Right lobe of liver (tissue), 4 donors: ENCODE measurements around the gene EFNA3.

ENCODE experiments used
- CTCF ChIP-seq, 4 donors: fragments of 200-600 bp in 3 of 4; fragments of 450-650 bp in 1 of 4; IDR thresholded peaks; one replicate each; pipeline versions ENCODE4 v1.5.1 to v1.8.0; 2016 to 2022; ENCODE audit warnings: antibody characterized with exemption in 4 of 4, mild to moderate bottlenecking in 2 of 4
- POLR2A ChIP-seq: fragments of 450-650 bp; IDR thresholded peaks from one replicate; pipeline ENCODE4 v1.6.1; 2017; ENCODE audit warnings: antibody characterized with exemption, mild to moderate bottlenecking
- donor health status: DM: no; HTN: no; CAD: no.
- donor health status: DM: no; HTN: no; CAD: no.
- donor health status: DM: no; HTN: yes; CAD: no.

DNA sequence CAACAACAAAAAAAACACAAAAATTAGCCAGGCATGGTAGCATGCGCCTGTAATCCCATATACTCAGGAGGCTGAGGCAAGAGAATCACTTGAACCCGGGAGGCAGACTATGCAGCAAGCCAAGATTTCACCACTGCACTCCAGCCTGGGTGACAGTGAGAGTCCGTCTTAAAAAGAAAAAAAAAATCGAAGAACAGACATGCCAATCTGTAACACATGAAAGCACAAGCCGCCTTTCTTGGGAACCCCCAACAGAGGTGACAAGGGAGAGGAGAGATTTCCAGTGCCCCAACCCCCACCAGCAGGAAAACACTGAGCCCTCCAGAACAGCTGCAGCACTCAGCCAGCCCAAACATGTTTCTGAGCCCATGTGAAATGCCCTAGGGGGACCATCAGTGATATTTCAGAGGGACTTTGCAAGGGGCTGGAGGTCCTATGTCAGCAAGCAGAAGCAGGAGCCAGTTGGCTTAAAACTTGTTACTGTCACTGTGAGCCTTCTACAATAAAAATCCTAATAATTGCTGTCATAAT lies 34.9 kb downstream of the EFNA3 start:
- no peak for TF ChIP-seq POLR2A
- TF ChIP-seq CTCF (IDR thresholded peaks at IDR 0.05), result no peak
